Hepatocyte (in vitro differentiated cells): ENCODE results near the gene CUX1. TPM values are rescaled to one million over a fixed set of nuclear protein-coding genes. Genes with fewer than 3 reads are reported as not detected.

Experiments used
- DNase-seq: peaks from one replicate; pipeline ENCODE4 v3.0.0-alpha.2; 2016; ENCODE audit warnings: low spot score
- H2AFZ ChIP-seq: fragments of 200-600 bp; sonication (generic); 2 replicates; pipeline ENCODE4 v1.6.0; 2016; ENCODE audit warnings: antibody characterized with exemption, mild to moderate bottlenecking
- H3K27ac ChIP-seq: fragments of 200-600 bp; sonication (generic); 2 replicates; pipeline ENCODE4 v1.5.1; 2016; ENCODE audit warnings: mild to moderate bottlenecking
- H3K27me3 ChIP-seq: fragments of 200-600 bp; sonication (generic); 2 replicates; pipeline ENCODE4 v1.6.1; 2016
- H3K36me3 ChIP-seq: fragments of 200-600 bp; sonication (generic); replicated peaks from 2 replicates; pipeline ENCODE4 v1.5.1; 2016; ENCODE audit warnings: low read depth; ENCODE audit not compliant: insufficient read depth
- H3K4me1 ChIP-seq: fragments of 200-600 bp; sonication (generic); 2 replicates; pipeline ENCODE4 v1.5.1; 2016; ENCODE audit warnings: mild to moderate bottlenecking, moderate library complexity; ENCODE audit not compliant: insufficient read depth
- H3K4me2 ChIP-seq: fragments of 200-600 bp; sonication (generic); 2 replicates; pipeline ENCODE4 v1.6.0; 2016
- H3K4me3 ChIP-seq: fragments of 200-600 bp; sonication (generic); 2 replicates; pipeline ENCODE4 v1.5.1; 2016; ENCODE audit warnings: mild to moderate bottlenecking
- H3K79me2 ChIP-seq: fragments of 200-600 bp; sonication (generic); 2 replicates; pipeline ENCODE4 v1.6.0; 2017; ENCODE audit warnings: mild to moderate bottlenecking
- H3K9me2 ChIP-seq: fragments of 200-600 bp; sonication (generic); replicated peaks from 2 replicates; pipeline ENCODE4 v1.6.0; 2017; ENCODE audit warnings: mild to moderate bottlenecking; ENCODE audit not compliant: insufficient read depth
- H3K9me3 ChIP-seq: fragments of 200-600 bp; sonication (generic); 2 replicates; pipeline ENCODE4 v1.5.1; 2016; ENCODE audit warnings: low read depth, mild to moderate bottlenecking
- H4K20me1 ChIP-seq: fragments of 200-600 bp; sonication (generic); 2 replicates; pipeline ENCODE4 v1.6.0; 2016; ENCODE audit warnings: mild to moderate bottlenecking; ENCODE audit not compliant: insufficient read depth, poor library complexity, severe bottlenecking
- CTCF ChIP-seq: fragments of 200-600 bp; sonication (generic); IDR thresholded peaks from 2 replicates; pipeline ENCODE4 v1.5.1; 2016; ENCODE audit warnings: antibody characterized with exemption, mild to moderate bottlenecking; ENCODE audit not compliant: poor library complexity
- EZH2 ChIP-seq: fragments of 200-600 bp; sonication (generic); IDR thresholded peaks from 2 replicates; pipeline ENCODE4 v1.6.1; 2016; ENCODE audit warnings: antibody characterized with exemption, mild to moderate bottlenecking, borderline replicate concordance
- EZH2phosphoT487 ChIP-seq: fragments of 200-600 bp; sonication (generic); IDR thresholded peaks from one replicate; pipeline ENCODE4 v1.6.1; 2018; ENCODE audit warnings: antibody characterized with exemption, mild to moderate bottlenecking, low read depth, moderate library complexity; ENCODE audit not compliant: unreplicated experiment, severe bottlenecking
- WGBS: methylation state at CpG from one replicate; pipeline ENCODE4 v1.1.6; 2016; ENCODE audit warnings: low lambda C conversion rate; ENCODE audit errors: missing lambda C conversion rate; 5-methylcytosine and 5-hydroxymethylcytosine counted together
- polyA plus RNA-seq: library from polyadenylated mRNA; unstranded; fragments of >200 nt; fragmentation: Nextera tagmentation; extraction: Ambion mirVana; gene quantifications from 2 replicates; pipeline ENCODE4 v1.2.1, GENCODE V29; 2016
- total RNA-seq: library from RNA; depleted of rRNA; stranded (reverse); fragments of >200 nt; gene quantifications from 2 replicates; pipeline ENCODE4 v1.2.3, GENCODE V29; 2014

Gene CUX1
- total and polyA plus RNA-seq, 2 experiments from 2014 or later = 60.1 to 76.8 TPM

GRCh38 chr7:102004229-102004628, 186.8 kb downstream of the CUX1 start:
- no peak for DNase-seq
- Histone ChIP-seq H3K4me2 (no peak overlapping the region), H3K36me3 (no peaks in the 10 kb centered on the region), H4K20me1 (peaks cover 27% of the 10 kb centered on the region), H3K9me3 (no peaks in the 10 kb centered on the region), H3K9me2 (no peaks in the 10 kb centered on the region), H3K79me2 (peaks cover 76% of the 10 kb centered on the region), H3K4me1 (peaks cover 6% of the 10 kb centered on the region), H2AFZ (no peak overlapping the region), H3K27ac (no peak overlapping the region), H3K4me3 (no peak overlapping the region), H3K27me3 (no peaks in the 10 kb centered on the region)
- TF ChIP-seq EZH2 (no peak), CTCF (no peak)
- WGBS = 50% methylated on average over 4 of the region's 4 CpGs

GRCh38 chr7:102004848-102005247, 187.4 kb downstream of the CUX1 start:
- no peak for TF ChIP-seq EZH2phosphoT487
- no peak for TF ChIP-seq CTCF
- TF ChIP-seq EZH2 = no peak
- Histone ChIP-seq H3K4me3 (no peak overlapping the region), H3K36me3 (no peaks in the 10 kb centered on the region), H3K4me1 (peaks cover 6% of the 10 kb centered on the region), H3K27me3 (no peaks in the 10 kb centered on the region), H3K27ac (no peak overlapping the region), H3K9me2 (no peaks in the 10 kb centered on the region), H4K20me1 (peaks cover 23% of the 10 kb centered on the region), H3K9me3 (no peaks in the 10 kb centered on the region), H3K4me2 (no peak overlapping the region), H2AFZ (no peak overlapping the region), H3K79me2 (peaks cover 71% of the 10 kb centered on the region)
- 92% methylated on average over 7 of the region's 7 CpGs for WGBS
- no peak for DNase-seq

GRCh38 chr7:102005933-102006480, 188.6 kb downstream of the CUX1 start:
- Histone ChIP-seq H3K36me3 (no peaks in the 10 kb centered on the region), H2AFZ (no peak overlapping the region), H3K4me2 (no peak overlapping the region), H3K4me1 (peaks cover 6% of the 10 kb centered on the region), H3K27me3 (no peaks in the 10 kb centered on the region), H3K27ac (no peak overlapping the region), H3K9me3 (no peaks in the 10 kb centered on the region), H3K79me2 (peaks cover 63% of the 10 kb centered on the region), H3K9me2 (no peaks in the 10 kb centered on the region), H4K20me1 (peaks cover 13% of the 10 kb centered on the region), H3K4me3 (no peak overlapping the region)
- 87% methylated on average over 23 of the region's 23 CpGs for WGBS
- TF ChIP-seq EZH2 = no peak
- no peak for TF ChIP-seq CTCF
- TF ChIP-seq EZH2phosphoT487 = no peak
- DNase-seq = no peak

GRCh38 chr7:102006695-102007094, 189.3 kb downstream of the CUX1 start:
- no peak overlapping the region for H3K4me3 ChIP-seq
- WGBS = 94% methylated on average over 15 of the region's 15 CpGs
- no peak overlapping the region for H3K4me2 ChIP-seq
- H3K27ac ChIP-seq = no peak overlapping the region
- no peaks in the 10 kb centered on the region for H3K36me3 ChIP-seq
- peaks cover 6% of the 10 kb centered on the region for H3K4me1 ChIP-seq
- no peaks in the 10 kb centered on the region for H3K27me3 ChIP-seq
- H2AFZ ChIP-seq = no peak overlapping the region
- DNase-seq = no peak
- no peaks in the 10 kb centered on the region for H3K9me2 ChIP-seq
- H3K9me3 ChIP-seq = no peaks in the 10 kb centered on the region
- H3K79me2 ChIP-seq = peaks cover 63% of the 10 kb centered on the region
- H4K20me1 ChIP-seq = peaks cover 7% of the 10 kb centered on the region
- TF ChIP-seq EZH2phosphoT487 = no peak
- TF ChIP-seq CTCF = no peak
- TF ChIP-seq EZH2 = no peak
